TTC549 (cell line): ENCODE measurements around the gene CFAP70.
"Not testable (repeated sequence)": the region's sequence is repeated elsewhere in the genome, so short reads cannot be mapped to it uniquely, and the experiment has no call there.

Experiments
- FAIRE-seq: peaks from 2 replicates; lab custom pipeline; 2012; peaks lifted over from hg19 to GRCh38; lab: Jason Lieb, UNC

The CFAP70 gene

GRCh38 chr10:73338801-73339368, 19.8 kb downstream of the CFAP70 start:
- no peak for FAIRE-seq

DNA sequence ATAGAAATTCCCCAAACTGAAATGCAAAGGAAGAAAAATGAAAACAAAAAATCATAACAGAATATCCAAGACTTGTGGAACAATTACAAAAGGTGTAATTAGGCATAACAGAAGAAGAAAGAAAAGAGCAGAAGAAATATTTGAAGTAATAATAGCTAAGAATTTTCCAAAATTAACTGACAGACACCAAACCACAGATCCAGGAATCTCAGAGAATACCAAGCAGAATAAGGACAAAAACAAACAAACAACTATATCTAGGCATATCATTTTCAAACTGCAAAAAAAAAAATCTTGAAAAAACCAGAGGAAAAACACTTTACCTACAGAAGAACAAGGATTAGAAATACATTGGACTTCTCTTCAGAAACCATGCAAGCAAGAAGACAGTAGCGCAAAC, 25.5 kb downstream of the CFAP70 start:
- no peak for FAIRE-seq

- no peak for FAIRE-seq
These were observed 26.3 kb downstream of the CFAP70 start for GRCh38 chr10:73332379-73332778.

GRCh38 chr10:73328523-73328922, 30.1 kb downstream of the CFAP70 start:
- FAIRE-seq = not testable (repeated sequence)

DNA sequence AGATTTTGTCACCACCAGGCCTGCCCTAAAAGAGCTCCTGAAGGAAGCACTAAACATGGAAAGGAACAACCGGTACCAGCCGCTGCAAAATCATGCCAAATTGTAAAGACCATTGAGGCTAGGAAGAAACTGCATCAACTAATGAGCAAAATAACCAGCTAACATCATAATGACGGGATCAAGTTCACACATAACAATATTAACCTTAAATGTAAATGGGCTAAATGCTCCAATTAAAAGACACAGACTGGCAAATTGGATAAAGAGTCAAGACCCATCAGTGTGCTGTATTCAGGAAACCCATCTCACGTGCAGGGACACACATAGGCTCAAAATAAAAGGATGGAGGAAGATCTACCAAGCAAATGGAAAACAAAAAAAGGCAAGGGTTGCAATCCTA, 33.4 kb downstream of the CFAP70 start:
- not testable (repeated sequence) for FAIRE-seq

DNA sequence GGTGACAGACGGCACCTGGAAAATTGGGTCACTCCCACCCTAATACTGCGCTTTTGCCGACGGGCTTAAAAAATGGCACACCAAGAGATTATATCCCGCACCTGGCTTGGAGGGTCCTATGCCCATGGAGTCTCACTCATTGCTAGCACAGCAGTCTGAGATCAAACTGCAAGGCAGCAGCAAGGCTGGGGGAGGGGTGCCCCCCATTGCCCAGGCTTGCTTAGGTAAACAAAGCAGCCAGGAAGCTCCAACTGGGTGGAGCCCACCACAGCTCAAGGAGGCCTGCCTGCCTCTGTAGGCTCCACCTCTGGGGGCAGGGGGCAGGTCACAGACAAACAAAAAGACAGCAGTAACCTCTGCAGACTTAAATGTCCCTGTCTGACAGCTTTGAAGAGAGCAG, 35.1 kb downstream of the CFAP70 start:
- FAIRE-seq = not testable (repeated sequence)

- no peak for FAIRE-seq
These were observed 48.2 kb downstream of the CFAP70 start for GRCh38 chr10:73310475-73310874.

- FAIRE-seq = no peak
These were observed 51.4 kb downstream of the CFAP70 start for GRCh38 chr10:73307203-73307800.

- no peak for FAIRE-seq
These were observed 52.4 kb downstream of the CFAP70 start for GRCh38 chr10:73306171-73306708.

- FAIRE-seq = no peak
These were observed 61.7 kb downstream of the CFAP70 start for GRCh38 chr10:73296946-73297345.

- no peak for FAIRE-seq
These were observed 65.2 kb downstream of the CFAP70 start for GRCh38 chr10:73293461-73293860.

DNA sequence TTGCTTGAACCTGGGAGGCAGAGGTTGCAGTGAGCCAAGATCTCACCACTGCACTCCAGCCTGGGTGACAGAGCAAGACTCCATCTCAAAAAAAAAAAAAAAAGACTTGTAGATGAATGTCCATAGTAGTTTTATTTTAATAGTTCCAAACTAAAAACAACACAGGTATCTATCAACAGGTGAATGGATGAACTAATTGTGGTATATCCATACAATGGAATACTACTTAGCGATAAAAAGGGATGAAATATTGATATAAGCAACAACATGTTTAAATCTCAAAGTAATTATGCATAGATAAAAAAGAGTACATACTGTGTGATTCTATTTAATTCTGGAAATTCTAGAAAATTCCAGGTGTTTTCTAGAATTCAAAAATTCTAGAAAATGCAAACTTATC, 68.7 kb downstream of the CFAP70 start:
- FAIRE-seq = no peak

DNA sequence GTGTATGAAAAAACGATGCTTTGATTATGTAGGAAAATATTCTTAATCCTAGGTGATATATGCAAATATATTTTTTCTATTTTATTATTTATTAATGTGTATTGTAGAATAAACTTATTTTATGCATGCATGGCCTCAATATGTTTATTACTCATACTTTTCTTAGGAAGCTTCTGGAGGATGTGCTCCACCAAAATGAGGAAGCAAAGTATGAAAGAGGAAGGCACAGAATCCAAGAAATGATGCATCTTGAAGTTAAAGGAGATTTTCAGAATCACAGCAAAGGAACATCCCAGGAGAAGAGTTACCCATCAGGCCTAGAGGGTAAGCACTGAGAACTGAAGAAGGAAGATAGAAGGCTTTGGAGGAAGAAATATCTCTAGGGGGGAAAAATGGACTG, 71.2 kb downstream of the CFAP70 start:
- no peak for FAIRE-seq

DNA sequence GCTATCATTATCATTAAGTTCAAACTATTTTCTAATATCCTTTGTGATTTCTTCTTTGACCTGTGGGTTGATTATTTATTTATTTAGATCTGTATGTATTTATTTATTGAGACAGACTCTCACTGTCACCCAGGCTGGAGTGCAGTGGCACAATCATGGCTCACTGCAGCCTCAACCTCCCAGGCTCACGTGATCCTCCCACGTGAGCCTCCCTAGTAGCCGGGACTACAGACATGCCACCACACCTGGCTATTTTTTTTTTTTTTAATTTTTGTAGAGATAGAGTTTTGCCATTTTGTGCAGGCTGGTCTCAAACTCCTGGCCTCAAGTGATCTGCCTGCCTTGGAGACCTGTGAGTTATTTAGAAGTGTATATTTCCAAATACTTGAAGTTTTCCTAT, 77.6 kb downstream of the CFAP70 start:
- FAIRE-seq = no peak

DNA sequence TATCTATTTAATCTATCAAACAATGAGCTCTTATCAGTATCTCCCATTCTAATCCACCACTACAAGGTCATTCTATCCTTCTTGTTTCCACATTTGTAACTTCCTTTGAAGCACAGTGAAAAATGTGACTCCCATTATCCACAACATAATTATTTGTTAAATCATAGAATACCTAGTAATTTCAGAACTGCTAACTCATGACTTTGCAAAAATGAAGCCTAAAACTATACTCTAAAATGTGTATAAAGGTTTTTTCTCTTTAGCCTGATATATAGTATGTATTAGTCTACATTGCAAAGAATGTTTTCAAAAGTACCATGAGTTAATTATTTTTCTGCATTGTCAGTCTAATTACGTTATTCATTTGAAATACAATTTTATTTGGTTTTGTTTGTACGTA, 94.2 kb downstream of the CFAP70 start:
- no peak for FAIRE-seq

- peak; percentile 73 for FAIRE-seq
These were observed 94.8 kb downstream of the CFAP70 start for GRCh38 chr10:73263693-73264347.

DNA sequence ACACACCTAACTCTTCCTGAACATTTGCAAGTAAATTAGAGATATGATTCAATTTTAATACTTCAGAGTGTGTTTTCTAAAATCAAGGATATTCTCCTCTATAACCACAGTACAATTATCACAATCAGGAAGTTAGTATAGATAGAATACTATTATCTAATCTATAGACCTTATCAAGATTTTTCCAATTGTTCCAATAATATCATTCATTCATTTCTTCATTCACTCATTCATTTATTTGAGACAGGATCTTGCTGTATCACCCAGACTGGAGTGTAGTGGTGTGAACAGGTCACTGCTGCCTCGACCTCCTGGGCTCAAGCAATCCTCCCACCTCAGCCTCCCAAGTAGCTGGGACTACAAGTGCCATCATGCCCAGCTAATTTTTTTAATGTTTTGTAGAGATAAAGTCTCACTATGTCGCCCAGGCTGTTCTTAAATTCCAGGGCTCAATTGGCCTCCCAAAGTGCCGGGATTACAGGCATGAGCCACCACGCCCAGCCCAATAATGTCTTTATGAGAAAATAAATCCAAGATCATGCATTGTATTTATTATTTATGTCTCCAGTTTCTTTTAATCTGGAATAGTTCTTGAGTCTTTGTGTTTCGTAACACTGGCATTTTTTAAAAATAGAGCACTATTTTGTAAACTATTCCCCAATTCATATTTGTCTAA, 95.6 kb downstream of the CFAP70 start:
- no peak for FAIRE-seq

- no peak for FAIRE-seq
These were observed 96.4 kb downstream of the CFAP70 start for GRCh38 chr10:73262105-73262730.

DNA sequence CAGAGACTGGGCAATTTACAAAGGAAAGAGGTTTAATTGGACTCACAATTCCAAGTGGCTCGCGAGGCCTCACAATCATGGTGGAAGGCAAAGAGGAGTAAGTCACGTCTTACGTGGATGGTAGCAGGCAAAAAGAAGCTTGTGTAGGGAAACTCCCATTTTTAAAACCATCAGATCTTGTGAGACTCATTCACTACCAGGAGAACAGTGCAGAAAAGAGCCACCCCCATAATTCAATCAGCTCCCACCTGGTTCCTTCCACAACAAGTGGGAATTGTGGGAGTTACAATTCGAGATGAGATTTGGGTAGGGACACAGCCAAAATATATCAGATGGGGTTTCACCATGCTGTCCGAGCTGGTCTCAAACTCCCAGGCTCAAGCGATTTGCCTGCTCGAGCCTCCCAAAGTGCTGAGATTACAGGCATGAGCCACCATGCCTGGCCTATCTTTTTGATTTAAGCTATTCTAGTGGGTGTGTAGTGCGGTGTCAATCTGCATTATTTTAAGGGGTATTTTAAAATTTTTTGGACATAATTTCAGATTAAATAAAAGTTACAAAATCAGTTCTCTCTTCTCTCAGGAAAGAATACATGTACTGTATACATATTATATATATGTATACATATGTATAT, 97.2 kb downstream of the CFAP70 start:
- FAIRE-seq = no peak

GRCh38 chr10:73258612-73259011, 100.1 kb downstream of the CFAP70 start:
- not testable (repeated sequence) for FAIRE-seq

DNA sequence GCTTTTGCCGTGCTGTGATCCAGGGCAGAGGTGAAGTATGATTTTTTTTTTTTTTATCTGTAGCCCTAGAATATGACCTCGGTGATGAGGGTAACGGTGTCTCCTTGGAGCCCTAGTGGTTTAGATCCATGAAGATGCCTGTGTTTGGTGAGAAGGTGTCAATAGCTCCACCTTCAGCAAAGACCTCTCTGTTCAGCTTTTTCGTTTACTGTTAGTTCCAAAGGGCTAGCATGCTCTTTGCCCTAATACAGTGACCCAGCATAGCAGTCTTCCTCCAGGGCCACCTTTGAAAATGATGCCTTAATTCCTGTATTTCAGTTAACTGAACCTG, 105.5 kb downstream of the CFAP70 start:
- FAIRE-seq = no peak
